Measurements from ENCODE around the gene AOX1. TPM values are rescaled to one million over a fixed set of nuclear protein-coding genes. Genes with fewer than 3 reads are reported as not detected.

The AOX1 gene
- total and polyA plus RNA-seq, 2 of the 8 experiments (the other 6 are each of a cell fraction or from before 2014, with no cell fraction given): 5.6 to 8.3 TPM

DNA sequence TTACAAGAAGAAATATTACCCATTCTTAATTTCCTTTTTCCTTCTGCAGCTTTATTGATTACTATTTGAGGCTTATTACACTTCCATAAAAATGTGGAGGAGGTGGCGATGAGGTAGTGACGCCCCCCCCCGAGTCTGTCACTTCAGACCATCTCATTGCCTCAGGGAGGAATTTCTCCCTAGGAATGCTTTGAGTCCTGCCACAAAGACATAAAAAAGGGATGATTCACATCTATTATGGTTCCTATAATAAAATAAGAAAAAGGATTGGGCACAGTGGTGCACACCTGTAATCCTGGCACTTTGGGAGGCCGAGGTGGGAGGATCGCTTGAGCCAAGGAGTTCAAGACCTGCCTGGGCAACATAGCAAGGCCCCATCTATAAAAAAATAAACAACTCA lies 93.7 kb downstream of the AOX1 start (continued):
- TF ChIP-seq, protein P1, sequence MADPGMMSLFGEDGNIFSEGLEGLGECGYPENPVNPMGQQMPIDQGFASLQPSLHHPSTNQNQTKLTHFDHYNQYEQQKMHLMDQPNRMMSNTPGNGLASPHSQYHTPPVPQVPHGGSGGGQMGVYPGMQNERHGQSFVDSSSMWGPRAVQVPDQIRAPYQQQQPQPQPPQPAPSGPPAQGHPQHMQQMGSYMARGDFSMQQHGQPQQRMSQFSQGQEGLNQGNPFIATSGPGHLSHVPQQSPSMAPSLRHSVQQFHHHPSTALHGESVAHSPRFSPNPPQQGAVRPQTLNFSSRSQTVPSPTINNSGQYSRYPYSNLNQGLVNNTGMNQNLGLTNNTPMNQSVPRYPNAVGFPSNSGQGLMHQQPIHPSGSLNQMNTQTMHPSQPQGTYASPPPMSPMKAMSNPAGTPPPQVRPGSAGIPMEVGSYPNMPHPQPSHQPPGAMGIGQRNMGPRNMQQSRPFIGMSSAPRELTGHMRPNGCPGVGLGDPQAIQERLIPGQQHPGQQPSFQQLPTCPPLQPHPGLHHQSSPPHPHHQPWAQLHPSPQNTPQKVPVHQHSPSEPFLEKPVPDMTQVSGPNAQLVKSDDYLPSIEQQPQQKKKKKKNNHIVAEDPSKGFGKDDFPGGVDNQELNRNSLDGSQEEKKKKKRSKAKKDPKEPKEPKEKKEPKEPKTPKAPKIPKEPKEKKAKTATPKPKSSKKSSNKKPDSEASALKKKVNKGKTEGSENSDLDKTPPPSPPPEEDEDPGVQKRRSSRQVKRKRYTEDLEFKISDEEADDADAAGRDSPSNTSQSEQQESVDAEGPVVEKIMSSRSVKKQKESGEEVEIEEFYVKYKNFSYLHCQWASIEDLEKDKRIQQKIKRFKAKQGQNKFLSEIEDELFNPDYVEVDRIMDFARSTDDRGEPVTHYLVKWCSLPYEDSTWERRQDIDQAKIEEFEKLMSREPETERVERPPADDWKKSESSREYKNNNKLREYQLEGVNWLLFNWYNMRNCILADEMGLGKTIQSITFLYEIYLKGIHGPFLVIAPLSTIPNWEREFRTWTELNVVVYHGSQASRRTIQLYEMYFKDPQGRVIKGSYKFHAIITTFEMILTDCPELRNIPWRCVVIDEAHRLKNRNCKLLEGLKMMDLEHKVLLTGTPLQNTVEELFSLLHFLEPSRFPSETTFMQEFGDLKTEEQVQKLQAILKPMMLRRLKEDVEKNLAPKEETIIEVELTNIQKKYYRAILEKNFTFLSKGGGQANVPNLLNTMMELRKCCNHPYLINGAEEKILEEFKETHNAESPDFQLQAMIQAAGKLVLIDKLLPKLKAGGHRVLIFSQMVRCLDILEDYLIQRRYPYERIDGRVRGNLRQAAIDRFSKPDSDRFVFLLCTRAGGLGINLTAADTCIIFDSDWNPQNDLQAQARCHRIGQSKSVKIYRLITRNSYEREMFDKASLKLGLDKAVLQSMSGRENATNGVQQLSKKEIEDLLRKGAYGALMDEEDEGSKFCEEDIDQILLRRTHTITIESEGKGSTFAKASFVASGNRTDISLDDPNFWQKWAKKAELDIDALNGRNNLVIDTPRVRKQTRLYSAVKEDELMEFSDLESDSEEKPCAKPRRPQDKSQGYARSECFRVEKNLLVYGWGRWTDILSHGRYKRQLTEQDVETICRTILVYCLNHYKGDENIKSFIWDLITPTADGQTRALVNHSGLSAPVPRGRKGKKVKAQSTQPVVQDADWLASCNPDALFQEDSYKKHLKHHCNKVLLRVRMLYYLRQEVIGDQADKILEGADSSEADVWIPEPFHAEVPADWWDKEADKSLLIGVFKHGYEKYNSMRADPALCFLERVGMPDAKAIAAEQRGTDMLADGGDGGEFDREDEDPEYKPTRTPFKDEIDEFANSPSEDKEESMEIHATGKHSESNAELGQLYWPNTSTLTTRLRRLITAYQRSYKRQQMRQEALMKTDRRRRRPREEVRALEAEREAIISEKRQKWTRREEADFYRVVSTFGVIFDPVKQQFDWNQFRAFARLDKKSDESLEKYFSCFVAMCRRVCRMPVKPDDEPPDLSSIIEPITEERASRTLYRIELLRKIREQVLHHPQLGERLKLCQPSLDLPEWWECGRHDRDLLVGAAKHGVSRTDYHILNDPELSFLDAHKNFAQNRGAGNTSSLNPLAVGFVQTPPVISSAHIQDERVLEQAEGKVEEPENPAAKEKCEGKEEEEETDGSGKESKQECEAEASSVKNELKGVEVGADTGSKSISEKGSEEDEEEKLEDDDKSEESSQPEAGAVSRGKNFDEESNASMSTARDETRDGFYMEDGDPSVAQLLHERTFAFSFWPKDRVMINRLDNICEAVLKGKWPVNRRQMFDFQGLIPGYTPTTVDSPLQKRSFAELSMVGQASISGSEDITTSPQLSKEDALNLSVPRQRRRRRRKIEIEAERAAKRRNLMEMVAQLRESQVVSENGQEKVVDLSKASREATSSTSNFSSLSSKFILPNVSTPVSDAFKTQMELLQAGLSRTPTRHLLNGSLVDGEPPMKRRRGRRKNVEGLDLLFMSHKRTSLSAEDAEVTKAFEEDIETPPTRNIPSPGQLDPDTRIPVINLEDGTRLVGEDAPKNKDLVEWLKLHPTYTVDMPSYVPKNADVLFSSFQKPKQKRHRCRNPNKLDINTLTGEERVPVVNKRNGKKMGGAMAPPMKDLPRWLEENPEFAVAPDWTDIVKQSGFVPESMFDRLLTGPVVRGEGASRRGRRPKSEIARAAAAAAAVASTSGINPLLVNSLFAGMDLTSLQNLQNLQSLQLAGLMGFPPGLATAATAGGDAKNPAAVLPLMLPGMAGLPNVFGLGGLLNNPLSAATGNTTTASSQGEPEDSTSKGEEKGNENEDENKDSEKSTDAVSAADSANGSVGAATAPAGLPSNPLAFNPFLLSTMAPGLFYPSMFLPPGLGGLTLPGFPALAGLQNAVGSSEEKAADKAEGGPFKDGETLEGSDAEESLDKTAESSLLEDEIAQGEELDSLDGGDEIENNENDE (IDR thresholded peaks at IDR 0.05; ENCODE audit: insufficient replicate concordance, low read length): no peak
- TF ChIP-seq, protein P2, sequence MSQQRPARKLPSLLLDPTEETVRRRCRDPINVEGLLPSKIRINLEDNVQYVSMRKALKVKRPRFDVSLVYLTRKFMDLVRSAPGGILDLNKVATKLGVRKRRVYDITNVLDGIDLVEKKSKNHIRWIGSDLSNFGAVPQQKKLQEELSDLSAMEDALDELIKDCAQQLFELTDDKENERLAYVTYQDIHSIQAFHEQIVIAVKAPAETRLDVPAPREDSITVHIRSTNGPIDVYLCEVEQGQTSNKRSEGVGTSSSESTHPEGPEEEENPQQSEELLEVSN (IDR thresholded peaks at IDR 0.05): no peak
- TF ChIP-seq YY1 (IDR thresholded peaks at IDR 0.05; ENCODE audit: low read depth, low read length) (no peak), GABPA (IDR thresholded peaks at IDR 0.05; ENCODE audit: borderline replicate concordance, insufficient read depth, low read length) (no peak), GTF2F1 (IDR thresholded peaks at IDR 0.05; ENCODE audit: borderline replicate concordance, low read depth, low read length) (no peak), CBX8 (IDR thresholded peaks at IDR 0.05; ENCODE audit: borderline replicate concordance, low read depth, low read length) (no peak), HDAC2 (IDR thresholded peaks at IDR 0.05; ENCODE audit: borderline replicate concordance in 1 of 2, low read depth in 2 of 2, low read length in 2 of 2) (no peak), RXRA (IDR thresholded peaks at IDR 0.05; ENCODE audit: insufficient read depth, low read depth, low read length) (no peak), HDAC6 (IDR thresholded peaks at IDR 0.05; ENCODE audit: low read depth, low read length) (no peak), MAFK (IDR thresholded peaks at IDR 0.05; ENCODE audit: low read depth, low read length) (no peak), CHD1 (IDR thresholded peaks at IDR 0.05; ENCODE audit: low read depth, low read length) (no peak)
